Stimulated activated CD8-positive, alpha-beta memory T cell treated with anti-CD3 and anti-CD28 coated beads, Interleukin-15, amount 100 ng/mL, for 1 hour (primary cell): ENCODE measurements around the gene WWOX.

ENCODE experiments used
- DNase-seq: peaks from one replicate; pipeline ENCODE4 v3.0.0-alpha.2; 2020; ENCODE audit warnings: low read depth

Gene WWOX

GRCh38 chr16:78998879-78999278 lies 899.4 kb downstream of the WWOX start:
- DNase-seq: no peak

- DNase-seq: no peak
Measured at GRCh38 chr16:79001156-79001967, 901.9 kb downstream of the WWOX start.

- no peak for DNase-seq
Measured at GRCh38 chr16:79003026-79003609, 903.7 kb downstream of the WWOX start.

- no peak for DNase-seq
Measured at GRCh38 chr16:79004309-79004708, 904.9 kb downstream of the WWOX start.

- DNase-seq: no peak
Measured at GRCh38 chr16:79005096-79005495, 905.6 kb downstream of the WWOX start.

- no peak for DNase-seq
Measured at GRCh38 chr16:79006206-79006605, 906.8 kb downstream of the WWOX start.

- no peak for DNase-seq
Measured at GRCh38 chr16:79006765-79007164, 907.3 kb downstream of the WWOX start.

GRCh38 chr16:79007614-79008013 lies 908.2 kb downstream of the WWOX start:
- no peak for DNase-seq

- DNase-seq: no peak
Measured at GRCh38 chr16:79008036-79008868, 908.8 kb downstream of the WWOX start.

- DNase-seq: no peak
Measured at GRCh38 chr16:79008869-79009179, 909.4 kb downstream of the WWOX start.

- DNase-seq: no peak
Measured at GRCh38 chr16:79009896-79010295, 910.4 kb downstream of the WWOX start.

GRCh38 chr16:79011282-79011681 lies 911.8 kb downstream of the WWOX start:
- no peak for DNase-seq

- no peak for DNase-seq
Measured at GRCh38 chr16:79012671-79013434, 913.4 kb downstream of the WWOX start.

GRCh38 chr16:79013930-79014660 lies 914.6 kb downstream of the WWOX start:
- no peak for DNase-seq

GRCh38 chr16:79018650-79019429 lies 919.4 kb downstream of the WWOX start:
- no peak for DNase-seq

GRCh38 chr16:79019431-79019830 lies 920.0 kb downstream of the WWOX start:
- DNase-seq: no peak

- no peak for DNase-seq
Measured at GRCh38 chr16:79021991-79022630, 922.7 kb downstream of the WWOX start.

- no peak for DNase-seq
Measured at GRCh38 chr16:79026117-79026516, 926.7 kb downstream of the WWOX start.

GRCh38 chr16:79036541-79036940 lies 937.1 kb downstream of the WWOX start:
- DNase-seq: no peak
